Effector memory CD4-positive, alpha-beta T cell (primary cell): ENCODE results near the gene STX5.
"Not testable (repeated sequence)": the region's sequence is repeated elsewhere in the genome, so short reads cannot be mapped to it uniquely, and the experiment has no call there.

Source experiments
- DNase-seq, 3 donors: peaks; one replicate each; pipeline ENCODE4 v3.0.0-alpha.2; 2020
- H3K27ac ChIP-seq: 2 replicates; pipeline ENCODE4 v1.7.0; 2013; ENCODE audit warnings: mild to moderate bottlenecking, low read length, moderate library complexity; ENCODE audit not compliant: insufficient read depth, poor library complexity, severe bottlenecking
- H3K27me3 ChIP-seq: replicated peaks from 2 replicates; pipeline ENCODE4 v1.7.0; 2013; ENCODE audit warnings: mild to moderate bottlenecking, low read length; ENCODE audit not compliant: insufficient read depth, control insufficient read depth, poor library complexity, severe bottlenecking
- H3K36me3 ChIP-seq: 2 replicates; pipeline ENCODE4 v1.7.0; 2013; ENCODE audit warnings: mild to moderate bottlenecking, low read length, moderate library complexity; ENCODE audit not compliant: control insufficient read depth, insufficient read depth
- H3K4me1 ChIP-seq: 2 replicates; pipeline ENCODE4 v1.7.0; 2013; ENCODE audit warnings: low read length, mild to moderate bottlenecking; ENCODE audit not compliant: control insufficient read depth, insufficient read depth, poor library complexity, severe bottlenecking
- H3K4me3 ChIP-seq: 2 replicates; pipeline ENCODE4 v1.7.0; 2013; ENCODE audit warnings: low read length, low read depth, mild to moderate bottlenecking; ENCODE audit not compliant: insufficient read depth, poor library complexity, severe bottlenecking
- H3K9me3 ChIP-seq: 2 replicates; pipeline ENCODE4 v1.7.0; 2013; ENCODE audit warnings: mild to moderate bottlenecking, low read length, moderate library complexity; ENCODE audit not compliant: control insufficient read depth

The STX5 gene

GRCh38 chr11:62842891-62843290 is 11.0 kb upstream of the STX5 start:
- Histone ChIP-seq H3K4me3 (peak overlapping the region; percentile 48), H3K27ac (peak overlapping the region; percentile 99)
- H3K9me3 ChIP-seq: not testable (repeated sequence)

GRCh38 chr11:62842171-62842741 is 10.4 kb upstream of the STX5 start:
- Histone ChIP-seq H3K27ac (peak overlapping the region; percentile 99), H3K36me3 (no peaks in the 10 kb centered on the region), H3K4me1 (peaks cover 21% of the 10 kb centered on the region), H3K4me3 (peak overlapping the region; percentile 48), H3K27me3 (no peaks in the 10 kb centered on the region), H3K9me3 (no peaks in the 10 kb centered on the region)
- DNase-seq: no peak

More at GRCh38 chr11:62842891-62843290, 11.0 kb upstream of the STX5 start:
- H3K4me1 ChIP-seq: peaks cover 21% of the 10 kb centered on the region
- H3K27me3 ChIP-seq, DNase-seq, H3K36me3 ChIP-seq: not testable (repeated sequence)

- H3K9me3 ChIP-seq: no peaks in the 10 kb centered on the region
- H3K4me3 ChIP-seq: peak overlapping the region; percentile 73
- no peaks in the 10 kb centered on the region for H3K36me3 ChIP-seq
- DNase-seq: peak; percentile 70 to 83 (median 74)
- H3K4me1 ChIP-seq: peaks cover 21% of the 10 kb centered on the region
- no peaks in the 10 kb centered on the region for H3K27me3 ChIP-seq
- H3K27ac ChIP-seq: peak overlapping the region; percentile 99
Measured at GRCh38 chr11:62841361-62842170, 9.7 kb upstream of the STX5 start.

DNA sequence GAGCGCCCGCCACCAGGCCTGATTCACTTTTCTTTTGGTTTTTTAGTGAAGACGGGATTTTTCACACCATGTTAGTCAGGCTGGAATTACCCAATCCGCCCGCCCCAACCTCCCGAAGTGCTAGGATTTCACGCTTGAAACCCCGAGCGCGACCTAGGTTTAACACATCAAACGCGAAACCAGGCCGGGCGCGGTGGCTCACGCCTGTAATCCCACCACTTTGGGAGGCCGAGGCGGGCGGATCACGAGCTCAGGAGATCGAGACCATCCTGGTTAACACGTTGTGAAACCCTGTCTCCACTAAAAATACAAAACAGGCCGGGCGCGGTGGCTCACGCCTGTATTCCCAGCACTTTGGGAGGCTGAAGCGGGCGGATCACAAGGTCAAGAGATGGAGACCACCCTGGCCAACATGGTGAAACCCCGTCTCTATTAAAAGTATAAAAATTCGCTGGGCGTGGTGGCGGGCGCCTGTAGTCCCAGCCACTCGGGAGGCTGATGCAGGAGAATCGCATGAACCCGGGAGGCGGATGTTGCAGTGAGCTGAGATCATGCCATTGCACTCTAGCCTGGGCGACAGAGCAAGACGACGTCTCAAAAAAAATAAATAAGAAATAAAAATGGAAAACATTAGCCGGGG is 9.0 kb upstream of the STX5 start:
- not testable (repeated sequence) for H3K36me3 ChIP-seq, H3K9me3 ChIP-seq, H3K27me3 ChIP-seq
- peak; percentile 75 to 82 (median 76) for DNase-seq
- Histone ChIP-seq H3K4me1 (peaks cover 21% of the 10 kb centered on the region), H3K4me3 (peak overlapping the region; percentile 73), H3K27ac (peak overlapping the region; percentile 99)

DNA sequence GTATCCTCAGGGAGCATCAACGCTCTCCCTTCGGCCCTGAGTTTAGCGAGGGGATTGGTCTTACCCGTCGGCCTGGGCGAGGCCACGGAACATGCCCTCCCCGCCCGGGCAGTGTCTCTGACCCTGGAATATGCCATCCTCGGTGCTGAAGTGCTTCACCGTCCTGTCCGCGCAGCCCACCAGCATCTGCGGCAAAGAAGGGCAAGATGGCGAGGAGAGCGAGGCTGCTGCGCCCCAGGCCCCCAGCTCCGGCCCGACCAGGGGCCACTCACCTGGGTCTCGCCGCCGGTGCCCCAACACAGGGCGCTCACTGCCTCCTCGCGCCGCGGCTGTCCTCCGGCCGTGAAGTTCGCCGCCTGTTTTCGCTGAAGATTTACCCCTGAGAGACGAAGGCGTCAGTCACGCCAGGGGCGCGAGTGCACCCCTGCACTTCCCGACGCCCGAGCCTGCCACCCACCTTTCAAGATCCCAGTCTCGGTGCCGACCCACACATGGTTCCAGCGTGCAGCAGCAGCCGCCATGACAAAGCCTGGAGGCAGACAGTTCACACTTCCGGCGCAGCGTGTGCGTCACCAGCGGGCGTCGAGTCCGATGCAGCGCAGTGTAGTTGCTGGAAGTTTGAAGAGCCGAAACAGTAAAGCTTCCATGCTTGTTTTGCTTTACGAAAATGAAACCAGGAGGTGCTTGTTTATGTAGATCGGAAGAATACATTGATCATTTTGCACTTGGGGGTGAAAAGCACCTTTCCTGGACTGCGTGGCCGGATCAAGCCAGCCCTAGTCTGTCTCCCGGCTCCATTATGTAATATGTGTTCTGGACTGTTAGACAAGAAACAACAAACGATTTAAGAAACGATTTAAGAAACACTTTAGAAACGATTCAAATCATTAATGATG is 7.4 kb upstream of the STX5 start, which contains the start of gene WDR74:
TSS of gene WDR74 (minus strand) at position 541 of the 896 bp plus-strand sequence. CDS start at position 521, 20 bp downstream.
- no peaks in the 10 kb centered on the region for H3K9me3 ChIP-seq
- H3K4me3 ChIP-seq: peak within 1 kb of the TSS; percentile 73
- peaks cover 20% of the 10 kb centered on the region for H3K36me3 ChIP-seq
- peaks cover 21% of the 10 kb centered on the region for H3K4me1 ChIP-seq
- H3K27ac ChIP-seq: peak within 1 kb of the TSS; percentile 99
- peak; percentile 80 to 88 (median 85) for DNase-seq
- H3K27me3 ChIP-seq: no peaks in the 10 kb centered on the region

DNA sequence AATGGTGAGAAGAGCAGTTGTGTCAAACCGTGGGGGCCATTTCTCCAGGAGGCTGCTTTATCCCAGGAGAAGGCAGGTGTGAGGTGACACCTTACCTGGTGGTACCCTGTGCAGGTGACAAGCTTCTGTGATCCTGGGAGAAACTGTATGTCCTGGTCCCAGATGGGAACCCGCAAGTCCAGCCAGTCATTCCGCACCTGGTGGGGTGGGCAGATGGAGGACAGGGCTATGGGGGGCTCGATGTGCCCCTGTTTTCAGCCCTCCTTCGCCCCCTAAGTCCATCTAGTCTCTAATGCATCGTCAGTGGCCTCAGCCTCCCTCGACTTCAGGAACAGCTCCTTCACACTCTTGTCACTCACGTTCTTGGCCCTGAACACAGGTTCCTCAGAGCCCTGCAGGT is 3.5 kb upstream of the STX5 start:
- H3K27me3 ChIP-seq: no peaks in the 10 kb centered on the region
- H3K27ac ChIP-seq: no peak overlapping the region
- no peak overlapping the region for H3K4me3 ChIP-seq
- H3K36me3 ChIP-seq: peaks cover 25% of the 10 kb centered on the region
- no peaks in the 10 kb centered on the region for H3K9me3 ChIP-seq
- peaks cover 15% of the 10 kb centered on the region for H3K4me1 ChIP-seq
- no peak for DNase-seq

- peak within 1 kb of the TSS; percentile 88 for H3K4me3 ChIP-seq
- H3K9me3 ChIP-seq: no peaks in the 10 kb centered on the region
- no peak for DNase-seq
- H3K27me3 ChIP-seq: no peaks in the 10 kb centered on the region
- H3K27ac ChIP-seq: peak within 1 kb of the TSS; percentile 97
- peaks cover 17% of the 10 kb centered on the region for H3K4me1 ChIP-seq
- H3K36me3 ChIP-seq: peaks cover 29% of the 10 kb centered on the region
Measured at GRCh38 chr11:62832336-62833234, 734 bp upstream of the STX5 start, which contains the start of gene TEX54. Gene TEX54 (minus strand): TSS chr11:62832841.

DNA sequence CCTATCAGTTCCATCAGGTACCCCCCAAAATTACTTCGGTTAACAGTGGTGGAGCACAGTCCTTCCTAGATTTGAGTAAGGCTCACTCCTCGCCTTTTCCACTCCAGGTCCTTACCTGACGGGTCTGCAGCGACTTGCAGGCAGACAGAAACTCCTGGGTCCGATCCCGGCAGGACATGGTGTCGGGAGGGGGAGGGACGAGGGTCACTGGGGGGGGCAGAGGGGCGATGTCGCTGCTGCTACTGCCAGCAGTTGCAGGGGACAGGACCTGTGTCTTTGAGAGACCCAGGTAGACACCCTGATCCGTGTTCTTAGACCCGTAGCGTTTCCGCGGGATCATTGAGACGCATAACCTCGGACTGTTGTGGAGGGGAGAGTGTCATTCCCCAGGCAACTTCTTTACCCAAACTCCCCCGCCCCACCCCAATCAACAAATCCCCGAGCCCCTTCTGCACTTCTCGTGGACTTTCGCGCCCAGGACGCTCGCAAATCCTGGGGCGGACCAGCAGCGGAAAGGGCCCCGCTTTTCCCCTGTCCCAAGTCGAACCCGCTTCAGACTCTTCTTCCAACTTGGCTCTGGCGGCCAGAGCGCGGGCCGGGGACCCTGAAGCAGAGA is 839 bp downstream of the STX5 start:
- DNase-seq: no peak
- peak overlapping the region; percentile 97 for H3K27ac ChIP-seq
- H3K36me3 ChIP-seq: peaks cover 36% of the 10 kb centered on the region
- peak overlapping the region; percentile 88 for H3K4me3 ChIP-seq
- no peaks in the 10 kb centered on the region for H3K9me3 ChIP-seq
- no peaks in the 10 kb centered on the region for H3K27me3 ChIP-seq
- peaks cover 17% of the 10 kb centered on the region for H3K4me1 ChIP-seq
